Calu3 (cell line): ENCODE results near the gene ARHGAP40. TPM values are rescaled to one million over a fixed set of nuclear protein-coding genes. Genes with fewer than 3 reads are reported as not detected.

Experiments
- BruUV-seq: library from RNA; stranded (reverse); fragments of 400-500 nt; replicated peaks from 2 replicates; lab custom pipeline; 2021; lab: Mats Ljungman, UMichigan
- CTCF ChIA-PET: fragments of 300-600 bp; sonication (Branson Sonifier 250); formaldehyde crosslinking; loops from one replicate; lab custom pipeline; 2022; ENCODE audit warnings: antibody characterized with exemption; lab: Charles Lee
- DNase-seq: peaks from one replicate; pipeline ENCODE4 v3.0.0; 2022
- H3K27ac Mint-ChIP-seq: one replicate; pipeline ENCODE4 v1.8.0; 2022; ENCODE audit warnings: mixed read lengths; ENCODE audit not compliant: unreplicated experiment
- H3K27me3 Mint-ChIP-seq: one replicate; pipeline ENCODE4 v1.8.0; 2022; ENCODE audit warnings: mixed read lengths; ENCODE audit not compliant: unreplicated experiment
- H3K36me3 Mint-ChIP-seq: one replicate; pipeline ENCODE4 v1.8.0; 2022; ENCODE audit warnings: mild to moderate bottlenecking, moderate library complexity, mixed read lengths; ENCODE audit not compliant: insufficient read depth, unreplicated experiment
- H3K4me1 Mint-ChIP-seq: one replicate; pipeline ENCODE4 v1.8.0; 2022; ENCODE audit warnings: mild to moderate bottlenecking, low read depth, mixed read lengths; ENCODE audit not compliant: unreplicated experiment
- H3K4me3 Mint-ChIP-seq: one replicate; pipeline ENCODE4 v1.8.0; 2022; ENCODE audit warnings: mild to moderate bottlenecking, low read depth, moderate library complexity, mixed read lengths; ENCODE audit not compliant: unreplicated experiment
- H3K9me3 Mint-ChIP-seq: one replicate; pipeline ENCODE4 v1.8.0; 2022; ENCODE audit warnings: low read depth, mixed read lengths; ENCODE audit not compliant: unreplicated experiment
- intact Hi-C: fragments of 100-400 bp; cut with micrococcal nuclease; formaldehyde crosslinking; loops from one replicate; pipeline ENCODE4 v1.10.0; 2022; ENCODE audit not compliant: unreplicated experiment
- total RNA-seq: library from RNA; stranded (reverse); gene quantifications from 2 replicates; pipeline ENCODE4 v1.2.3, GENCODE V29; 2022
- TF ChIP-seq, protein P1 (sequence below): fragments of 200-600 bp; IDR thresholded peaks from one replicate; pipeline ENCODE4 v1.8.0; 2022; ENCODE audit warnings: antibody characterized with exemption; ENCODE audit not compliant: unreplicated experiment

Gene ARHGAP40
- total RNA-seq, 1 experiment from 2014 or later: 8.3 TPM

GRCh38 chr20:38610521-38610920, 8.9 kb downstream of the ARHGAP40 start:
- H3K4me1 Mint-ChIP-seq: peaks cover 23% of the 10 kb centered on the region
- H3K27ac Mint-ChIP-seq: no peak overlapping the region
- TF ChIP-seq, protein P1, sequence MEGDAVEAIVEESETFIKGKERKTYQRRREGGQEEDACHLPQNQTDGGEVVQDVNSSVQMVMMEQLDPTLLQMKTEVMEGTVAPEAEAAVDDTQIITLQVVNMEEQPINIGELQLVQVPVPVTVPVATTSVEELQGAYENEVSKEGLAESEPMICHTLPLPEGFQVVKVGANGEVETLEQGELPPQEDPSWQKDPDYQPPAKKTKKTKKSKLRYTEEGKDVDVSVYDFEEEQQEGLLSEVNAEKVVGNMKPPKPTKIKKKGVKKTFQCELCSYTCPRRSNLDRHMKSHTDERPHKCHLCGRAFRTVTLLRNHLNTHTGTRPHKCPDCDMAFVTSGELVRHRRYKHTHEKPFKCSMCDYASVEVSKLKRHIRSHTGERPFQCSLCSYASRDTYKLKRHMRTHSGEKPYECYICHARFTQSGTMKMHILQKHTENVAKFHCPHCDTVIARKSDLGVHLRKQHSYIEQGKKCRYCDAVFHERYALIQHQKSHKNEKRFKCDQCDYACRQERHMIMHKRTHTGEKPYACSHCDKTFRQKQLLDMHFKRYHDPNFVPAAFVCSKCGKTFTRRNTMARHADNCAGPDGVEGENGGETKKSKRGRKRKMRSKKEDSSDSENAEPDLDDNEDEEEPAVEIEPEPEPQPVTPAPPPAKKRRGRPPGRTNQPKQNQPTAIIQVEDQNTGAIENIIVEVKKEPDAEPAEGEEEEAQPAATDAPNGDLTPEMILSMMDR: no peak
- no peaks in the 10 kb centered on the region for H3K36me3 Mint-ChIP-seq
- CTCF ChIA-PET: interaction anchor here (0.6 to 1.1 kb wide), 3 partner anchors 11 to 373 kb away, joined by 3 read pairs; no protein-coding TSS in a partner anchor
- DNase-seq: no peak
- no TSS peak for BruUV-seq
- H3K27me3 Mint-ChIP-seq: no peaks in the 10 kb centered on the region
- no peaks in the 10 kb centered on the region for H3K9me3 Mint-ChIP-seq
- H3K4me3 Mint-ChIP-seq: no peak overlapping the region
- intact Hi-C loops: no loop called here

DNA sequence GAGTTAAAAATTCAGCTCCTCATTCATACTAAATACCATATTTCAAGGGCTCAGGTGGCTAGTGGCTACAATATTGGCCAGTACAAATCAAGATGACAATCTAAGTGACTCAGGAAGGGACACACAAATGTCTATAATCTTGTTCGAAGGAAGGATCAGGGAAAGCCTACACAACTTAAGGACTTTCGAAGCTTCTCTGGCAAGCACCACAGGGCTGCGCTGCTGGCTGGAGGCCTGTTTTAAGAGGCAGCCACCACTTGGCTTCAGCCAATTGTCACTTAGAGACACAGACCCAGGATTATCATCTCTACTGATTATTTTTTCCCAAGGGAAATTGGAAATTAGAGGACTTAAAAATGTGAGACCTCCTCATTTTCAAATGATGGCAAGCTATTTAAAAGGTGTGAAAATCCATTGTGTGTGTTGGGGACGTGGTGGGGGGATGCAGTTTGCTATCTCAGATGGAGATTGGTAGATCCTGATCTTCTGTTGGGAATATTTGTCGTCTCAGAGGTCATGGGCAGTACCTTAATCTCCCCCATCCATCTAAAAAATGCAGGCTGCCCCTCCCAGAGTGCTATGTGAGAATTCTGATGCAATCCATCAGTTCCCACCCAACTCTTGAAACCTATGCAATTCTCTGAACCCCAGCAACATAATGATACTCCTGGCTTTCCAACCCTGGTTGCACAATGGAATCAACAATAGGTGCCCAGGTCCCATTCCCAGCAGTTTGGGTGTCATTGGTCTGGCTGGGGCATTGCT, 11.3 kb downstream of the ARHGAP40 start:
- TF ChIP-seq, protein P1: no peak
- intact Hi-C loops: no loop called here
- no peak for DNase-seq
- H3K27ac Mint-ChIP-seq: no peak overlapping the region
- no peak overlapping the region for H3K4me3 Mint-ChIP-seq
- peaks cover 17% of the 10 kb centered on the region for H3K4me1 Mint-ChIP-seq
- CTCF ChIA-PET: interaction anchor here (1.0 kb wide), 1 partner anchor 10 kb away, joined by 3 read pairs; no protein-coding TSS in a partner anchor
- H3K27me3 Mint-ChIP-seq: no peaks in the 10 kb centered on the region
- peaks cover 4% of the 10 kb centered on the region for H3K36me3 Mint-ChIP-seq
- H3K9me3 Mint-ChIP-seq: no peaks in the 10 kb centered on the region
- BruUV-seq: no TSS peak

DNA sequence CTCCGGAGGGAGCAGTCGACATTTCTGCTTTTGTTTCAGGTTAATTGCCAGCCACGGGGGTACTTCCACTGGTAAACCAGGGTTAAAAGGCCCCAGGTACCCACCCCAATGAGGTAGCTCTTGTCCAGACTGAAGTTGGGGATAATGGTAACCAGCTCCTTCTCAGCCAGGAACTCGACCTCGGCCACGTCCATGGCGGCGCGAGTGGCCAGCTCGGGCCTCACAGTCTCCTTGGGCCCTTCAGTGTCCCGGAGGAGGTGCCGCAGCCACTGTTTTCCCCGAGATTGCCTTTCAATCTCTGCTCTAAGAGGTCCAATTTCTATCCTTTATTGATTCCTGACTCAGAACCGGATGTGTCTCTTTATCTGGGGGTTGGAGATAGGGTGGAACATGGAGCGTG, 13.7 kb downstream of the ARHGAP40 start:
- intact Hi-C loops: no loop called here
- peaks cover 4% of the 10 kb centered on the region for H3K36me3 Mint-ChIP-seq
- no peaks in the 10 kb centered on the region for H3K27me3 Mint-ChIP-seq
- peaks cover 6% of the 10 kb centered on the region for H3K4me1 Mint-ChIP-seq
- H3K4me3 Mint-ChIP-seq: no peak overlapping the region
- TF ChIP-seq, protein P1: no peak
- BruUV-seq: no TSS peak
- no peak for DNase-seq
- H3K9me3 Mint-ChIP-seq: no peaks in the 10 kb centered on the region
- CTCF ChIA-PET: interaction anchor here (1.0 to 1.1 kb wide), 2 partner anchors 14 kb away, joined by 3 read pairs; no protein-coding TSS in a partner anchor
- H3K27ac Mint-ChIP-seq: no peak overlapping the region

DNA sequence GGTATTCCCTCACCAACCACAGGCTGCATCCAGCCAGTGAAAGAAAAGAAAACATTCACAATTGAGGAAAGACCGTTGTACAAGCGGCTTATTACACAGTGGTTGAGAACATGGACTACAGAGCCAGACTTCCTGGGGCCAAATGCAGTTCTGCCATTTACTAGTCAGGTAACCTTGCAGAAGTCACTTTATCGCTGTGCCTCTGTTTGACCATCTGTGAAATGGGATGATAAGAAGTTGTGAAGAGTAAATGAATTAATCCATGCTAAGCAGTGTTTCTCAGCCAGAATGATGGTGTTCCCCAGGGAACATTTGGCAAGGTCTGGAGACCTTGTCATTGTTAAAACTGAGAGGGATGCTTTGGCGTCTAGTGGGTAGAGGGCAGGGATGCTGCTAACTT, 14.8 kb downstream of the ARHGAP40 start:
- TF ChIP-seq, protein P1: no peak
- CTCF ChIA-PET: interaction anchor here (0.6 to 1.1 kb wide), 2 partner anchors 15 to 17 kb away, joined by 4 to 5 read pairs; no protein-coding TSS in a partner anchor
- no peak overlapping the region for H3K27ac Mint-ChIP-seq
- no TSS peak for BruUV-seq
- no peak overlapping the region for H3K4me3 Mint-ChIP-seq
- intact Hi-C loops: no loop called here
- no peaks in the 10 kb centered on the region for H3K9me3 Mint-ChIP-seq
- no peaks in the 10 kb centered on the region for H3K27me3 Mint-ChIP-seq
- DNase-seq: no peak
- peaks cover 4% of the 10 kb centered on the region for H3K36me3 Mint-ChIP-seq
- H3K4me1 Mint-ChIP-seq: no peaks in the 10 kb centered on the region
